HepG2 (cell line): ENCODE measurements around the gene INO80B. TPM values are rescaled to one million over a fixed set of nuclear protein-coding genes. Genes with fewer than 3 reads are reported as not detected.

ENCODE experiments used
- CENPX ChIP-seq: sonication (generic); formaldehyde crosslinking; IDR thresholded peaks from 2 replicates; pipeline ENCODE4 v1.9.0; 2021; ENCODE audit warnings: mild to moderate bottlenecking, missing genetic modification reagents, moderate library complexity
- CHD2 ChIP-seq: IDR thresholded peaks from 2 replicates; pipeline ENCODE4 v1.6.1; 2011; ENCODE audit warnings: low read depth, low read length, improper control_type of control experiment
- GATAD2A ChIP-seq: IDR thresholded peaks from 2 replicates; pipeline ENCODE4 v1.6.1; 2016
- MAFF ChIP-seq: IDR thresholded peaks from 2 replicates; pipeline ENCODE4 v1.6.1; 2011; ENCODE audit warnings: low read depth, low read length, improper control_type of control experiment
- MAZ ChIP-seq, 2 experiments: sonication (generic) in 1 of 2; formaldehyde crosslinking in 1 of 2; IDR thresholded peaks; 2 replicates each; pipeline versions ENCODE4 v1.5.0 to v1.6.1; 2012 to 2020; ENCODE audit warnings: low read depth in 2 of 2, mild to moderate bottlenecking in 2 of 2, borderline replicate concordance in 1 of 2, improper control_type of control experiment in 1 of 2, low read length in 1 of 2, missing genetic modification reagents in 1 of 2, moderate library complexity in 1 of 2
- MTA3 ChIP-seq: sonication (generic); formaldehyde crosslinking; IDR thresholded peaks from 2 replicates; pipeline ENCODE4 v1.4.0; 2020; ENCODE audit warnings: missing genetic modification reagents
- NFIC ChIP-seq: IDR thresholded peaks from 2 replicates; pipeline ENCODE4 v1.6.1; 2012; ENCODE audit warnings: mild to moderate bottlenecking, low read length, inconsistent platforms
- PAX8 ChIP-seq: sonication (generic); formaldehyde crosslinking; IDR thresholded peaks from 2 replicates; pipeline ENCODE4 v1.8.0; 2022; ENCODE audit warnings: mild to moderate bottlenecking, missing genetic modification reagents, borderline replicate concordance
- RAD21 ChIP-seq: fragments of 450-650 bp; formaldehyde crosslinking; IDR thresholded peaks from 2 replicates; pipeline ENCODE4 v1.5.0; 2020; ENCODE audit warnings: mild to moderate bottlenecking
- SIX1 ChIP-seq: sonication (generic); formaldehyde crosslinking; IDR thresholded peaks from 2 replicates; pipeline ENCODE4 v1.4.0; 2020; ENCODE audit warnings: missing genetic modification reagents, borderline replicate concordance
- SMAD1 ChIP-seq: sonication (generic); formaldehyde crosslinking; IDR thresholded peaks from 2 replicates; pipeline ENCODE4 v1.4.0; 2020; ENCODE audit warnings: missing genetic modification reagents, low read depth, mild to moderate bottlenecking, borderline replicate concordance
- SP5 ChIP-seq: IDR thresholded peaks from 2 replicates; pipeline ENCODE4 v1.6.1; 2016; ENCODE audit warnings: low read depth, borderline replicate concordance
- ZFP1 ChIP-seq: IDR thresholded peaks from 2 replicates; pipeline ENCODE4 v1.6.1; 2016
- ZFP36L1 ChIP-seq: sonication (generic); formaldehyde crosslinking; IDR thresholded peaks from 2 replicates; pipeline ENCODE4 v1.8.0; 2022; ENCODE audit warnings: mild to moderate bottlenecking, missing genetic modification reagents, moderate library complexity
- ZIK1 ChIP-seq: sonication (generic); formaldehyde crosslinking; IDR thresholded peaks from 2 replicates; pipeline ENCODE4 v1.5.0; 2020; ENCODE audit warnings: mild to moderate bottlenecking, low read depth, missing genetic modification reagents, borderline replicate concordance
- ZNF256 ChIP-seq: sonication (generic); formaldehyde crosslinking; conservative IDR thresholded peaks from 2 replicates; pipeline ENCODE4 v1.4.0; 2020; ENCODE audit warnings: missing genetic modification reagents
- ZNF367 ChIP-seq: sonication (generic); formaldehyde crosslinking; IDR thresholded peaks from 2 replicates; pipeline ENCODE4 v1.4.0; 2020; ENCODE audit warnings: missing genetic modification reagents, borderline replicate concordance
- ZNF484 ChIP-seq: sonication (generic); formaldehyde crosslinking; IDR thresholded peaks from 2 replicates; pipeline ENCODE4 v1.5.1; 2020; ENCODE audit warnings: mild to moderate bottlenecking, low read depth, missing genetic modification reagents, borderline replicate concordance
- polyA plus RNA-seq, 8 experiments: library from polyadenylated mRNA; depleted of rRNA in 3 of 8; stranded (reverse) in 7 of 8; unstranded in 1 of 8; fragments of >200 nt; fragmentation: Illumina TruSeq in 4 of 8; extraction: Trizol in 4 of 8; gene quantifications; 2 replicates each; pipeline versions ENCODE4 v1.2.1 to v1.2.3, GENCODE V29; 2011 to 2016; ENCODE audit warnings: low read depth in 4 of 8, missing spikeins in 1 of 8, mixed read lengths in 1 of 8; ENCODE audit not compliant: insufficient read depth in 1 of 8
- total RNA-seq, 5 experiments: library from RNA; depleted of rRNA; stranded (reverse); fragments of >200 nt; fragmentation: Illumina TruSeq; extraction: Trizol; gene quantifications; 2 replicates each; pipeline ENCODE4 v1.2.3, GENCODE V29; 2016; ENCODE audit warnings: low read depth in 1 of 5
- TF ChIP-seq, protein P1 (sequence below): sonication (generic); formaldehyde crosslinking; IDR thresholded peaks from 2 replicates; pipeline ENCODE4 v1.5.1; 2020; ENCODE audit warnings: missing genetic modification reagents, mild to moderate bottlenecking, borderline replicate concordance
- TF ChIP-seq, protein P2 (sequence below): sonication (generic); formaldehyde crosslinking; IDR thresholded peaks from 2 replicates; pipeline ENCODE4 v1.5.0; 2020; ENCODE audit warnings: missing genetic modification reagents
- TF ChIP-seq, protein P3 (sequence below): sonication (generic); formaldehyde crosslinking; IDR thresholded peaks from 2 replicates; pipeline ENCODE4 v1.9.0; 2021; ENCODE audit warnings: missing genetic modification reagents, borderline replicate concordance
- TF ChIP-seq, protein P4 (sequence below): sonication (generic); formaldehyde crosslinking; IDR thresholded peaks from 2 replicates; pipeline ENCODE4 v1.8.1; 2022; ENCODE audit warnings: low read depth, mild to moderate bottlenecking, missing genetic modification reagents

Gene INO80B
- total and polyA plus RNA-seq, 2 of the 13 experiments (the other 11 are each of a cell fraction or from before 2014, with no cell fraction given): 6.2 to 14.5 TPM

DNA sequence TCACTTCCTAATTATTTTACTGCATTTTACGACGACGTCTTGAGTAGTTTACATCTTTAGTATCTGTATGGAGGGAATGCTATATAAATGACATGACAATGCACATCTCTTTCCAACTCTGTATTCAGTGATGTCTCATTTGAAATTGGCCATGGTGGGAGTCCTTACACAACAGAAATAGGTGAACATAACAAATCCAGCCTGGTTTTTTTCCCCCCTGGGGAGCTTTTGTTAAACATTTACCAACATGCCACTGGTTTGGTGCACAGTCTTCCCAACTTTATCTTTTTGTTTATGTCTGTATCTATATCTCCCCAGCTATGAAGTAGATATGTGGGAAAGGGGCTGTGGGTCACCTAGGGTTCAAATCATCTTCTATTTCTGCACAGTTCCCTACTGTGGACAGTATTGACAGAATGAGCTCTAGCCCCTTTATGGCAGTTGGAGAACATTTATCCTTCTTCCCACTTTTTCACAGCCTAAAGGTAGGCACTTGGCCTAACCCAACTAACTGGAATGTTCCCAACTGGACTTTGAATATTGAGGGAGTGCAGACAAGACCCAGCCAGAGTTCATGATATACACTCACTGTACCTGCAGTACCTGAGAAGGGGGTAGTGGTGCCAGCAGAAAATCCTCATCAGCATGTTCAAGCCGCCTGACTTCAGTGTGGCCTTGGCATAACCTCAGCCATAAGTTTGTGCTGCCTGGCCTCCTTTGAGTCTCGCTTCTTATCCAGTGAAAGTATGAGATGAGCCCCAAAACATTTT is 7.5 kb upstream of the INO80B start (continued):
- peak; percentile 57; the same call in 1 of the 2 replicates for TF ChIP-seq ZFP36L1 (CRISPR knock-in tag)
- TF ChIP-seq CENPX (CRISPR knock-in tag): no peak
- TF ChIP-seq, protein P1, sequence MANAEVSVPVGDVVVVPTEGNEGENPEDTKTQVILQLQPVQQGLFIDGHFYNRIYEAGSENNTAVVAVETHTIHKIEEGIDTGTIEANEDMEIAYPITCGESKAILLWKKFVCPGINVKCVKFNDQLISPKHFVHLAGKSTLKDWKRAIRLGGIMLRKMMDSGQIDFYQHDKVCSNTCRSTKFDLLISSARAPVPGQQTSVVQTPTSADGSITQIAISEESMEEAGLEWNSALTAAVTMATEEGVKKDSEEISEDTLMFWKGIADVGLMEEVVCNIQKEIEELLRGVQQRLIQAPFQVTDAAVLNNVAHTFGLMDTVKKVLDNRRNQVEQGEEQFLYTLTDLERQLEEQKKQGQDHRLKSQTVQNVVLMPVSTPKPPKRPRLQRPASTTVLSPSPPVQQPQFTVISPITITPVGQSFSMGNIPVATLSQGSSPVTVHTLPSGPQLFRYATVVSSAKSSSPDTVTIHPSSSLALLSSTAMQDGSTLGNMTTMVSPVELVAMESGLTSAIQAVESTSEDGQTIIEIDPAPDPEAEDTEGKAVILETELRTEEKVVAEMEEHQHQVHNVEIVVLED: no peak
- no peak; the same call in 1 of the 2 replicates for TF ChIP-seq NFIC
- TF ChIP-seq ZNF256 (CRISPR knock-in tag): no peak
- no peak for TF ChIP-seq MAZ (IDR thresholded peaks at IDR 0.05; ENCODE audit: borderline replicate concordance, low read depth, low read length)
- 0 out of 2 replicates have a peak, but pooled peaks have one; percentile 16 for TF ChIP-seq MAZ (CRISPR knock-in tag; IDR thresholded peaks at IDR 0.05; ENCODE audit: low read depth)
- no peak for TF ChIP-seq ZNF484
- TF ChIP-seq SP5 (CRISPR knock-in tag): 0 out of 2 replicates have a peak, but pooled peaks have one; percentile 16
- TF ChIP-seq RAD21 (CRISPR knock-in tag): no peak
- no peak for TF ChIP-seq ZNF367 (CRISPR knock-in tag)
- no peak for TF ChIP-seq SMAD1
- peak; percentile 39; the same call in 1 of the 2 replicates for TF ChIP-seq SIX1 (CRISPR knock-in tag)
- TF ChIP-seq MTA3: no peak
- TF ChIP-seq PAX8 (CRISPR knock-in tag): no peak
- TF ChIP-seq, protein P2, sequence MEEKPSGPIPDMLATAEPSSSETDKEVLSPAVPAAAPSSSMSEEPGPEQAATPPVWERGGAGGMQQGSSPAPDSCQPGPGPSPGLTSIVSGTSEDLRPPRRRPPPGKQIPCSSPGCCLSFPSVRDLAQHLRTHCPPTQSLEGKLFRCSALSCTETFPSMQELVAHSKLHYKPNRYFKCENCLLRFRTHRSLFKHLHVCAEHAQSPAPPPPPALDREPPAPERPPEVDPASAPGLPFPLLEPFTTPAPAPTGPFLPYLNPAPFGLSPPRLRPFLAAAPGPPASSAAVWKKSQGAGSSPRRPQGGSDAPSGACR: no peak
- TF ChIP-seq GATAD2A (CRISPR knock-in tag): peak; percentile 50
- TF ChIP-seq, protein P3, sequence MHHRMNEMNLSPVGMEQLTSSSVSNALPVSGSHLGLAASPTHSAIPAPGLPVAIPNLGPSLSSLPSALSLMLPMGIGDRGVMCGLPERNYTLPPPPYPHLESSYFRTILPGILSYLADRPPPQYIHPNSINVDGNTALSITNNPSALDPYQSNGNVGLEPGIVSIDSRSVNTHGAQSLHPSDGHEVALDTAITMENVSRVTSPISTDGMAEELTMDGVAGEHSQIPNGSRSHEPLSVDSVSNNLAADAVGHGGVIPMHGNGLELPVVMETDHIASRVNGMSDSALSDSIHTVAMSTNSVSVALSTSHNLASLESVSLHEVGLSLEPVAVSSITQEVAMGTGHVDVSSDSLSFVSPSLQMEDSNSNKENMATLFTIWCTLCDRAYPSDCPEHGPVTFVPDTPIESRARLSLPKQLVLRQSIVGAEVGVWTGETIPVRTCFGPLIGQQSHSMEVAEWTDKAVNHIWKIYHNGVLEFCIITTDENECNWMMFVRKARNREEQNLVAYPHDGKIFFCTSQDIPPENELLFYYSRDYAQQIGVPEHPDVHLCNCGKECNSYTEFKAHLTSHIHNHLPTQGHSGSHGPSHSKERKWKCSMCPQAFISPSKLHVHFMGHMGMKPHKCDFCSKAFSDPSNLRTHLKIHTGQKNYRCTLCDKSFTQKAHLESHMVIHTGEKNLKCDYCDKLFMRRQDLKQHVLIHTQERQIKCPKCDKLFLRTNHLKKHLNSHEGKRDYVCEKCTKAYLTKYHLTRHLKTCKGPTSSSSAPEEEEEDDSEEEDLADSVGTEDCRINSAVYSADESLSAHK (CRISPR knock-in tag): no peak
- TF ChIP-seq, protein P4, sequence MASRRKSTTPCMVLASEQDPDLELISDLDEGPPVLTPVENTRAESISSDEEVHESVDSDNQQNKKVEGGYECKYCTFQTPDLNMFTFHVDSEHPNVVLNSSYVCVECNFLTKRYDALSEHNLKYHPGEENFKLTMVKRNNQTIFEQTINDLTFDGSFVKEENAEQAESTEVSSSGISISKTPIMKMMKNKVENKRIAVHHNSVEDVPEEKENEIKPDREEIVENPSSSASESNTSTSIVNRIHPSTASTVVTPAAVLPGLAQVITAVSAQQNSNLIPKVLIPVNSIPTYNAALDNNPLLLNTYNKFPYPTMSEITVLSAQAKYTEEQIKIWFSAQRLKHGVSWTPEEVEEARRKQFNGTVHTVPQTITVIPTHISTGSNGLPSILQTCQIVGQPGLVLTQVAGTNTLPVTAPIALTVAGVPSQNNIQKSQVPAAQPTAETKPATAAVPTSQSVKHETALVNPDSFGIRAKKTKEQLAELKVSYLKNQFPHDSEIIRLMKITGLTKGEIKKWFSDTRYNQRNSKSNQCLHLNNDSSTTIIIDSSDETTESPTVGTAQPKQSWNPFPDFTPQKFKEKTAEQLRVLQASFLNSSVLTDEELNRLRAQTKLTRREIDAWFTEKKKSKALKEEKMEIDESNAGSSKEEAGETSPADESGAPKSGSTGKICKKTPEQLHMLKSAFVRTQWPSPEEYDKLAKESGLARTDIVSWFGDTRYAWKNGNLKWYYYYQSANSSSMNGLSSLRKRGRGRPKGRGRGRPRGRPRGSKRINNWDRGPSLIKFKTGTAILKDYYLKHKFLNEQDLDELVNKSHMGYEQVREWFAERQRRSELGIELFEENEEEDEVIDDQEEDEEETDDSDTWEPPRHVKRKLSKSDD: no peak
- TF ChIP-seq ZFP1 (CRISPR knock-in tag): no peak
- 0 out of 2 replicates have a peak, but pooled peaks have one; percentile 59 for TF ChIP-seq ZIK1 (CRISPR knock-in tag)
- TF ChIP-seq CHD2: no peak
- TF ChIP-seq MAFF: no peak
